PFSK-1 (cell line): Measurements from ENCODE around the gene CLDN14.

Experiments
- POLR2AphosphoS5 ChIP-seq: IDR thresholded peaks from 2 replicates; pipeline ENCODE4 v1.6.1; 2012; ENCODE audit warnings: low read depth, mild to moderate bottlenecking, control low read depth, low read length, moderate library complexity
- SIN3A ChIP-seq: IDR thresholded peaks from 2 replicates; pipeline ENCODE4 v1.6.1; 2012; ENCODE audit warnings: mild to moderate bottlenecking, low read length, moderate library complexity, borderline replicate concordance; ENCODE audit not compliant: insufficient read depth
- TAF1 ChIP-seq: IDR thresholded peaks from 2 replicates; pipeline ENCODE4 v1.6.1; 2012; ENCODE audit warnings: low read length, control low read depth, borderline replicate concordance; ENCODE audit not compliant: insufficient read depth
- TF ChIP-seq, protein P1 (sequence below), 2 experiments: IDR thresholded peaks; 2 replicates each; pipeline versions ENCODE4 v1.6.1 to v1.8.0; 2011 to 2012; ENCODE audit warnings: low read depth in 2 of 2, low read length in 2 of 2, control low read depth in 1 of 2, inconsistent platforms in 1 of 2, mild to moderate bottlenecking in 1 of 2, moderate library complexity in 1 of 2; ENCODE audit not compliant: insufficient read depth in 1 of 2

DNA sequence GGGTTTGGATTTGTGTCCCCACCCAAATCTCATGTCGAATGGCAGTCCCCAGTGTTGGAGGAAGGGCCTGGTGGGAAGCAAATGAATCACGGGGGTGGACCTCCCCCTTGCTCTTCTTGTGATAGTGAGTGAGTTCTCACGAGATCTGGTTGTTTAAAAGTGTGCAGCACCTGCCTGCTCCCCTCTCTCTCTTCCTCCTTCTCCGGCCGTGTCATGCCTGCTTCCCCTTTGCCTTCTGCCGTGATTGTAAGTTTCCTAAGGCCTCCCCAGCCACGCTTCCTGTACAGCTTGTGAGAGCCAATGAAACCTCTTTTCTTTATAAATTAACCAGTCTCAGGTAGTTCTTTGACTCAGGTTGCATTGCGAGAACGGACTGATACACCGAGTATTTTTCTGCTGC, 15.9 kb downstream of the CLDN14 start:
- TF ChIP-seq, protein P1, sequence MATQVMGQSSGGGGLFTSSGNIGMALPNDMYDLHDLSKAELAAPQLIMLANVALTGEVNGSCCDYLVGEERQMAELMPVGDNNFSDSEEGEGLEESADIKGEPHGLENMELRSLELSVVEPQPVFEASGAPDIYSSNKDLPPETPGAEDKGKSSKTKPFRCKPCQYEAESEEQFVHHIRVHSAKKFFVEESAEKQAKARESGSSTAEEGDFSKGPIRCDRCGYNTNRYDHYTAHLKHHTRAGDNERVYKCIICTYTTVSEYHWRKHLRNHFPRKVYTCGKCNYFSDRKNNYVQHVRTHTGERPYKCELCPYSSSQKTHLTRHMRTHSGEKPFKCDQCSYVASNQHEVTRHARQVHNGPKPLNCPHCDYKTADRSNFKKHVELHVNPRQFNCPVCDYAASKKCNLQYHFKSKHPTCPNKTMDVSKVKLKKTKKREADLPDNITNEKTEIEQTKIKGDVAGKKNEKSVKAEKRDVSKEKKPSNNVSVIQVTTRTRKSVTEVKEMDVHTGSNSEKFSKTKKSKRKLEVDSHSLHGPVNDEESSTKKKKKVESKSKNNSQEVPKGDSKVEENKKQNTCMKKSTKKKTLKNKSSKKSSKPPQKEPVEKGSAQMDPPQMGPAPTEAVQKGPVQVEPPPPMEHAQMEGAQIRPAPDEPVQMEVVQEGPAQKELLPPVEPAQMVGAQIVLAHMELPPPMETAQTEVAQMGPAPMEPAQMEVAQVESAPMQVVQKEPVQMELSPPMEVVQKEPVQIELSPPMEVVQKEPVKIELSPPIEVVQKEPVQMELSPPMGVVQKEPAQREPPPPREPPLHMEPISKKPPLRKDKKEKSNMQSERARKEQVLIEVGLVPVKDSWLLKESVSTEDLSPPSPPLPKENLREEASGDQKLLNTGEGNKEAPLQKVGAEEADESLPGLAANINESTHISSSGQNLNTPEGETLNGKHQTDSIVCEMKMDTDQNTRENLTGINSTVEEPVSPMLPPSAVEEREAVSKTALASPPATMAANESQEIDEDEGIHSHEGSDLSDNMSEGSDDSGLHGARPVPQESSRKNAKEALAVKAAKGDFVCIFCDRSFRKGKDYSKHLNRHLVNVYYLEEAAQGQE (IDR thresholded peaks at IDR 0.05; ENCODE audit: insufficient read depth in 1 of 2, low read depth in 2 of 2, low read length in 2 of 2), result no peak
- TF ChIP-seq POLR2AphosphoS5, result no peak
- no peak for TF ChIP-seq SIN3A
- TF ChIP-seq TAF1, result no peak
